ENCODE measurements around the gene OR52N2.

Gene OR52N2

GRCh38 chr11:5807580-5807979, 1.1 kb upstream of the OR52N2 start:
- Histone ChIP-seq H3K4me3 (ENCODE audit: low read depth, low read length) (no peak overlapping the region), H3K27me3 (no peaks in the 10 kb centered on the region), H3K36me3 (no peaks in the 10 kb centered on the region), H3K4me1 (no peaks in the 10 kb centered on the region), H3K9me3 (no peaks in the 10 kb centered on the region)
- TF ChIP-seq CTCF (IDR thresholded peaks at IDR 0.05; ENCODE audit: low read depth, low read length) = no peak
- DNase-seq = no peak

- Histone ChIP-seq H3K4me3 (ENCODE audit: low read depth, low read length) (no peak overlapping the region), H3K36me3 (no peaks in the 10 kb centered on the region), H3K9me3 (no peaks in the 10 kb centered on the region), H3K4me1 (no peaks in the 10 kb centered on the region), H3K27me3 (no peaks in the 10 kb centered on the region)
- no peak for TF ChIP-seq CTCF (IDR thresholded peaks at IDR 0.05; ENCODE audit: low read depth, low read length)
- DNase-seq = no peak
Observed at GRCh38 chr11:5809122-5809519, 397 bp downstream of the OR52N2 start.

GRCh38 chr11:5809905-5810795, 1.4 kb downstream of the OR52N2 start:
- no peaks in the 10 kb centered on the region for H3K36me3 ChIP-seq
- no peak overlapping the region for H3K4me3 ChIP-seq (ENCODE audit: low read depth, low read length)
- no peak for TF ChIP-seq CTCF (IDR thresholded peaks at IDR 0.05; ENCODE audit: low read depth, low read length)
- H3K9me3 ChIP-seq = no peaks in the 10 kb centered on the region
- DNase-seq = no peak
- H3K27me3 ChIP-seq = no peaks in the 10 kb centered on the region
- no peaks in the 10 kb centered on the region for H3K4me1 ChIP-seq

DNA sequence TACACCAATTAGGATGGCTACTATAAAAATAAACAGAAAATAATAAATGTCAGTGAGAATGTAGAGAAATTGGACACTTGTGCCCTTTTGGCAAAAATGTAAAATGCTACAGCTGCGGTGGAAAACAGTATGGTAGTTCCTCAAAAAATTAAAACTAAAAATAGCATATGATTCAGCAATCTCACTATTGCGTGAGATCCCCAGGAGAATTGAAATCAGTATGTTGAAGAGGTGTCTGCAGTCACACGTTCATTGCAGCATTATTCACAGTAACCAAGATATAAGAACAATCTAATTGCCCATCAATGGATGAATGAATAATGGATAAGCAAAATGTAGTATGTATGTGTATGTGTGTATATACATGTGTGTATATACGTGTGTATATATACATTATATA, 6.8 kb downstream of the OR52N2 start:
- H3K9me3 ChIP-seq = no peaks in the 10 kb centered on the region
- no peaks in the 10 kb centered on the region for H3K27me3 ChIP-seq
- no peak for TF ChIP-seq CTCF (IDR thresholded peaks at IDR 0.05; ENCODE audit: low read depth, low read length)
- DNase-seq = no peak
- H3K4me3 ChIP-seq (ENCODE audit: low read depth, low read length) = no peak overlapping the region
- no peaks in the 10 kb centered on the region for H3K4me1 ChIP-seq
- no peaks in the 10 kb centered on the region for H3K36me3 ChIP-seq

DNA sequence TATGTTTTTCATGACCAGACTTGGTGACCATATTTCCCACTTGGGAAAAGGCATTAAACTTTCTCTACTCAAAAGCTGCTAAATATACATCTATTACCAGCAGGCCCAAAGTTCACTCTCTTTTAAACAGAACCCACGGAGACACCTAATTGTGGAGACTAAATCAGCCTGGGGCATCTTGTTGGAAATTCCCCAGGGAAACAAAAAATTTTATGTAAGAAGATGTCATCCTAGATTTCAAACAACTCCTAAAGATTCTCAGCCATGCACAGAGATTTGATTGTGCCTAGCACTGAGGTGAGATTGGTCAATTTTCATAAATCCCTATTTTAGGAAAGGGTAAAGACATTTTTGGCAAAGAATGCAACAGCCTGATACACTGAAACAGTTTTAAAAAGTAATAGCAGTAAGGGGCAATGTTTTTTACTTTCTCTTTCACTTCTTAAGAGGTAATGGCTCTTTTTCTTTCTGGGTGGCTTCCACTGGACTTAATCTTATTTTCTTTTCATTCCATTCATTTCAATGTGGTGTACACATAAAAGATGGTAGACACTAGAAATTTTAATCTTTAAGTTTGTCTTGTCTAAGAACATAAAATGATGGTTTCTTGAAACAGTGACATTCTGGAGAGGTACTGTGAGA, 9.6 kb downstream of the OR52N2 start:
- Histone ChIP-seq H3K4me1 (no peaks in the 10 kb centered on the region), H3K36me3 (no peaks in the 10 kb centered on the region), H3K9me3 (no peaks in the 10 kb centered on the region), H3K27me3 (no peaks in the 10 kb centered on the region), H3K4me3 (ENCODE audit: low read depth, low read length) (no peak overlapping the region)
- no peak for DNase-seq
- TF ChIP-seq CTCF (IDR thresholded peaks at IDR 0.05; ENCODE audit: low read depth, low read length) = no peak
